ENCODE measurements around the gene EML1. TPM values are rescaled to one million over a fixed set of nuclear protein-coding genes. Genes with fewer than 3 reads are reported as not detected.

The EML1 gene
- total RNA-seq, 4 donors from 2014 or later, result 12.5 to 19.1 (median 16.6) TPM

GRCh38 chr14:99887407-99887806 lies 94.2 kb downstream of the EML1 start:
- no peak for TF ChIP-seq POLR2A (IDR thresholded peaks at IDR 0.05)
- no peak for TF ChIP-seq CTCF (IDR thresholded peaks at IDR 0.05 in 4 of 5, conservative IDR thresholded peaks at IDR 0.05 in 1 of 5)
- Histone ChIP-seq H3K27me3 (no peaks in the 10 kb centered on the region), H3K4me3 (no peak overlapping the region), H3K36me3 (no peaks in the 10 kb centered on the region), H3K27ac (no peak overlapping the region), H3K9me3 (no peaks in the 10 kb centered on the region), H3K4me1 (no peaks in the 10 kb centered on the region)
- ATAC-seq, result no peak
- intact Hi-C loops (cut with DNase I; ENCODE audit: low total_unique reads) (loop anchor here (5.0 kb wide), 1 partner anchor 95 kb away; the partner anchor contains the start of gene EML1), in situ Hi-C loops (cut with MboI; ENCODE audit: low sequenced_read_pairs in 4 of 4) (loop anchor here in 2 of 4 donors (10.0 kb wide), 2 partner anchors 163 to 203 kb away; partner anchors contain the start of gene CYP46A1 (in 1 of the 2))
- DNase-seq, result no peak

GRCh38 chr14:99888149-99888548 lies 94.9 kb downstream of the EML1 start:
- no peak for TF ChIP-seq POLR2A (IDR thresholded peaks at IDR 0.05)
- no peak for TF ChIP-seq CTCF (IDR thresholded peaks at IDR 0.05 in 4 of 5, conservative IDR thresholded peaks at IDR 0.05 in 1 of 5)
- Histone ChIP-seq H3K27ac (no peak overlapping the region), H3K4me1 (no peaks in the 10 kb centered on the region), H3K36me3 (no peaks in the 10 kb centered on the region), H3K9me3 (no peaks in the 10 kb centered on the region), H3K27me3 (no peaks in the 10 kb centered on the region), H3K4me3 (no peak overlapping the region)
- DNase-seq (no peak), ATAC-seq (no peak)
- intact Hi-C loops (cut with DNase I; ENCODE audit: low total_unique reads) (loop anchor here (5.0 kb wide), 1 partner anchor 96 kb away; the partner anchor contains the start of gene EML1), in situ Hi-C loops (cut with MboI; ENCODE audit: low sequenced_read_pairs in 4 of 4) (loop anchor here in 2 of 4 donors (10.0 kb wide), 2 partner anchors 163 to 203 kb away; partner anchors contain the start of gene CYP46A1 (in 1 of the 2))

GRCh38 chr14:99889268-99889667 lies 96.1 kb downstream of the EML1 start:
- in situ Hi-C loops (cut with MboI; ENCODE audit: low sequenced_read_pairs in 4 of 4) (loop anchor here in 2 of 4 donors (10.0 kb wide), 2 partner anchors 164 to 204 kb away; partner anchors contain the start of gene CYP46A1 (in 1 of the 2)), intact Hi-C loops (cut with DNase I; ENCODE audit: low total_unique reads) (loop anchor here (5.0 kb wide), 1 partner anchor 97 kb away; the partner anchor contains the start of gene EML1)
- Histone ChIP-seq H3K27ac (no peak overlapping the region), H3K4me3 (no peak overlapping the region), H3K4me1 (no peaks in the 10 kb centered on the region), H3K27me3 (no peaks in the 10 kb centered on the region), H3K9me3 (no peaks in the 10 kb centered on the region), H3K36me3 (no peaks in the 10 kb centered on the region)
- DNase-seq (no peak), ATAC-seq (no peak)
- TF ChIP-seq POLR2A (IDR thresholded peaks at IDR 0.05) (no peak), CTCF (IDR thresholded peaks at IDR 0.05 in 4 of 5, conservative IDR thresholded peaks at IDR 0.05 in 1 of 5) (no peak)

DNA sequence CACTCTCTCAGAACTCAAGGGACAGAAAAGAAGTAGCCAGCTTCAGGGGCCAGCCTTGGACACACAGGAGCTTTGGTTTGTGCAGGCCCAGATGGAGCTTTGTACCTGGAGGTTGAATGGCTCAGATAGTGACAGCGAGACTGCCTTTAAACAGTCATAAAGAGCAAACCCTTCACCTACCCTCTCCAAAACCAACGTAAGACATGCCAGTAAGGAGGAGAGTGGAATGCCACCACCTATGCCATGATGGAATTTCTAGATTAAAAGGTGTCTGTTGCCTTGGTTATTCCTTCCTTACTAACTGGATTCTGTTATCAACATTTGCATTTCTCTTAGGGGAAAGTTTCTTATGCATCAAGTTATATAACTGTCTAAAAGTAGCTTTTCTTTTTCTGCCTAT lies 98.1 kb downstream of the EML1 start:
- Histone ChIP-seq H3K4me3 (no peak overlapping the region), H3K36me3 (no peaks in the 10 kb centered on the region), H3K9me3 (no peaks in the 10 kb centered on the region), H3K27me3 (no peaks in the 10 kb centered on the region), H3K4me1 (no peaks in the 10 kb centered on the region), H3K27ac (no peak overlapping the region)
- TF ChIP-seq CTCF (IDR thresholded peaks at IDR 0.05 in 4 of 5, conservative IDR thresholded peaks at IDR 0.05 in 1 of 5) (no peak), POLR2A (IDR thresholded peaks at IDR 0.05) (no peak)
- ATAC-seq, result no peak
- no peak for DNase-seq
- intact Hi-C loops (cut with DNase I; ENCODE audit: low total_unique reads), result no loop called here
- in situ Hi-C loops (cut with MboI; ENCODE audit: low sequenced_read_pairs in 4 of 4), result loop anchor here in 1 of 4 donors (5.0 kb wide), 1 partner anchor 154 kb away; no protein-coding TSS in a partner anchor

All from gastrocnemius medialis (tissue), 4 donors.